H1 (cell line): ENCODE results near the gene DDX19B. TPM values are rescaled to one million over a fixed set of nuclear protein-coding genes. Genes with fewer than 3 reads are reported as not detected.

Source experiments
- ATF3 ChIP-seq: IDR thresholded peaks from 2 replicates; pipeline ENCODE4 v1.6.1; 2011; ENCODE audit warnings: low read depth, mild to moderate bottlenecking, low read length; ENCODE audit not compliant: insufficient read depth
- BACH1 ChIP-seq: IDR thresholded peaks from 2 replicates; pipeline ENCODE4 v1.6.1; 2012; ENCODE audit warnings: low read length, improper control_type of control experiment
- CHD1 ChIP-seq: IDR thresholded peaks from 2 replicates; pipeline ENCODE4 v1.6.1; 2012; ENCODE audit warnings: low read depth, low read length, improper control_type of control experiment
- CREB1 ChIP-seq: IDR thresholded peaks from 2 replicates; pipeline ENCODE4 v1.6.1; 2012; ENCODE audit warnings: inconsistent platforms
- EP300 ChIP-seq, 2 experiments: IDR thresholded peaks; 1 replicate in 1 of 2; 2 replicates in 1 of 2; pipeline ENCODE4 v1.6.1; 2011 to 2012; ENCODE audit warnings: low read depth in 2 of 2, low read length in 2 of 2, mild to moderate bottlenecking in 2 of 2, borderline replicate concordance in 1 of 2, inconsistent platforms in 1 of 2, moderate library complexity in 1 of 2
- FOSL1 ChIP-seq: IDR thresholded peaks from 2 replicates; pipeline ENCODE4 v1.6.1; 2011; ENCODE audit warnings: mild to moderate bottlenecking, low read depth, low read length, moderate library complexity; ENCODE audit not compliant: insufficient read depth
- HDAC2 ChIP-seq, 2 experiments: fragments of 300-600 bp in 1 of 2; sonication (generic) in 1 of 2; IDR thresholded peaks; 2 replicates each; pipeline ENCODE4 v1.6.1; 2011 to 2012; ENCODE audit warnings: low read depth in 2 of 2, low read length in 2 of 2, mild to moderate bottlenecking in 2 of 2, moderate library complexity in 2 of 2, borderline replicate concordance in 1 of 2, inconsistent platforms in 1 of 2
- RNF2 ChIP-seq: fragments of 200-900, 300-1000 bp; sonication (generic); IDR thresholded peaks from 2 replicates; pipeline ENCODE4 v1.7.1; 2016; ENCODE audit warnings: borderline replicate concordance, low read depth, mild to moderate bottlenecking, antibody characterized with exemption, low read length; ENCODE audit not compliant: poor library complexity, severe bottlenecking; ENCODE audit errors: missing control alignments
- RXRA ChIP-seq: IDR thresholded peaks from 2 replicates; pipeline ENCODE4 v1.6.1; 2011; ENCODE audit warnings: low read depth, mild to moderate bottlenecking, low read length, moderate library complexity; ENCODE audit not compliant: insufficient read depth
- SIX5 ChIP-seq: IDR thresholded peaks from 2 replicates; pipeline ENCODE4 v1.6.1; 2011; ENCODE audit warnings: mild to moderate bottlenecking, low read depth, low read length
- SP2 ChIP-seq: IDR thresholded peaks from 2 replicates; pipeline ENCODE4 v1.6.1; 2012; ENCODE audit warnings: mild to moderate bottlenecking, low read length, inconsistent platforms
- SRF ChIP-seq: IDR thresholded peaks from 2 replicates; pipeline ENCODE4 v1.6.1; 2011; ENCODE audit warnings: mild to moderate bottlenecking, low read depth, low read length, moderate library complexity
- TAF7 ChIP-seq: optimal IDR thresholded peaks from 2 replicates; pipeline ENCODE3; 2011; ENCODE audit warnings: low read depth, mild to moderate bottlenecking, inconsistent platforms, low read length, moderate library complexity, borderline replicate concordance
- ZNF274 ChIP-seq: IDR thresholded peaks from 2 replicates; pipeline ENCODE4 v1.7.0; 2012; ENCODE audit warnings: low read length, borderline replicate concordance; ENCODE audit errors: extremely low read depth
- polyA plus RNA-seq, 7 experiments: library from polyadenylated mRNA; depleted of rRNA in 3 of 7; stranded (reverse) in 5 of 7; unstranded in 2 of 7; fragments of >200 nt in 5 of 7; fragments of 200-250 nt in 2 of 7; gene quantifications; 1 replicate in 5 of 7; 2 replicates in 1 of 7; 4 replicates in 1 of 7; pipeline versions ENCODE4 v1.2.1 to v1.2.3, GENCODE V29; 2011 to 2013; ENCODE audit warnings: missing spikeins in 2 of 7, mixed read lengths in 2 of 7
- total RNA-seq: library from RNA; stranded (reverse); fragmentation: NEBNext Ultra II Directional; extraction: Animal tissue kit (Norgen Biotek cat#: 25700); gene quantifications from 2 replicates; pipeline ENCODE4 v1.2.1, GENCODE V29; 2021
- TF ChIP-seq, protein P1 (sequence below): IDR thresholded peaks from 2 replicates; pipeline ENCODE4 v1.6.1; 2012; ENCODE audit warnings: inconsistent platforms
- TF ChIP-seq, protein P2 (sequence below), 3 experiments: IDR thresholded peaks; 1 replicate in 2 of 3; 2 replicates in 1 of 3; pipeline versions ENCODE4 v1.5.1 to v1.6.1; 2011; ENCODE audit warnings: low read length in 3 of 3, mild to moderate bottlenecking in 3 of 3, inconsistent platforms in 2 of 3, low read depth in 1 of 3, moderate library complexity in 1 of 3; ENCODE audit not compliant: insufficient read depth in 1 of 3; ENCODE audit errors: control extremely low read depth in 1 of 3

DDX19B gene
- total and polyA plus RNA-seq, 2 of the 8 experiments (the other 6 are each of a cell fraction or from before 2014, with no cell fraction given), result 40.5 to 42.7 TPM

- TF ChIP-seq EP300 (IDR thresholded peaks at IDR 0.05; ENCODE audit: borderline replicate concordance in 1 of 2, low read depth in 2 of 2, low read length in 2 of 2) (no peak), RNF2 (no peak), RXRA (no peak), BACH1 (peak; percentile 71), ZNF274 (no peak), ATF3 (no peak), FOSL1 (no peak), HDAC2 (IDR thresholded peaks at IDR 0.05; ENCODE audit: borderline replicate concordance in 1 of 2, low read depth in 2 of 2, low read length in 2 of 2) (peak; percentile 59 to 97), SRF (peak; percentile 37; the same call in 1 of the 2 replicates), SIX5 (no peak), SP2 (no peak), CHD1 (no peak), CREB1 (peak; percentile 97), TAF7 (peak; percentile 62)
- TF ChIP-seq, protein P1, sequence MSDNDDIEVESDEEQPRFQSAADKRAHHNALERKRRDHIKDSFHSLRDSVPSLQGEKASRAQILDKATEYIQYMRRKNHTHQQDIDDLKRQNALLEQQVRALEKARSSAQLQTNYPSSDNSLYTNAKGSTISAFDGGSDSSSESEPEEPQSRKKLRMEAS, result peak; percentile 75
- TF ChIP-seq, protein P2, sequence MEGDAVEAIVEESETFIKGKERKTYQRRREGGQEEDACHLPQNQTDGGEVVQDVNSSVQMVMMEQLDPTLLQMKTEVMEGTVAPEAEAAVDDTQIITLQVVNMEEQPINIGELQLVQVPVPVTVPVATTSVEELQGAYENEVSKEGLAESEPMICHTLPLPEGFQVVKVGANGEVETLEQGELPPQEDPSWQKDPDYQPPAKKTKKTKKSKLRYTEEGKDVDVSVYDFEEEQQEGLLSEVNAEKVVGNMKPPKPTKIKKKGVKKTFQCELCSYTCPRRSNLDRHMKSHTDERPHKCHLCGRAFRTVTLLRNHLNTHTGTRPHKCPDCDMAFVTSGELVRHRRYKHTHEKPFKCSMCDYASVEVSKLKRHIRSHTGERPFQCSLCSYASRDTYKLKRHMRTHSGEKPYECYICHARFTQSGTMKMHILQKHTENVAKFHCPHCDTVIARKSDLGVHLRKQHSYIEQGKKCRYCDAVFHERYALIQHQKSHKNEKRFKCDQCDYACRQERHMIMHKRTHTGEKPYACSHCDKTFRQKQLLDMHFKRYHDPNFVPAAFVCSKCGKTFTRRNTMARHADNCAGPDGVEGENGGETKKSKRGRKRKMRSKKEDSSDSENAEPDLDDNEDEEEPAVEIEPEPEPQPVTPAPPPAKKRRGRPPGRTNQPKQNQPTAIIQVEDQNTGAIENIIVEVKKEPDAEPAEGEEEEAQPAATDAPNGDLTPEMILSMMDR (IDR thresholded peaks at IDR 0.05; ENCODE audit: control extremely low read depth in 1 of 3, insufficient read depth in 1 of 3, low read depth in 1 of 3, low read length in 3 of 3), result peak in 1 of 3 experiments; percentile 0; a peak in 1 of 4 replicates
Measured at GRCh38 chr16:70298988-70299938, at the start of gene DDX19B (continued).
